ENCODE data around the gene IGF2BP2.
A peak's percentile ranks its signal among the peaks of the same experiment; 100 is the strongest.
"Not testable (repeated sequence)": the region's sequence is repeated elsewhere in the genome, so short reads cannot be mapped to it uniquely, and the experiment has no call there.

Gene IGF2BP2

GRCh38 chr3:185822221-185823000, 2.4 kb downstream of the IGF2BP2 start:
- H3K36me3 ChIP-seq (ENCODE audit: insufficient read depth, low read length), result no peaks in the 10 kb centered on the region
- H3K27ac ChIP-seq (ENCODE audit: low read depth, low read length), result no peak overlapping the region
- peak overlapping the region in 1 of 2 donors; percentile 47 for H3K4me3 ChIP-seq (ENCODE audit: low read depth in 1 of 2, low read length in 2 of 2)
- H3K27me3 ChIP-seq (ENCODE audit: control insufficient read depth in 1 of 2, insufficient read depth in 2 of 2, low read length in 2 of 2), result peaks cover 43 to 76% of the 10 kb centered on the region in 2 donors
- no peak overlapping the region for H3K9ac ChIP-seq (ENCODE audit: low read length)
- H3K4me1 ChIP-seq (ENCODE audit: insufficient read depth, low read length), result peaks cover 7% of the 10 kb centered on the region
- H3K9me3 ChIP-seq (ENCODE audit: low read length), result no peaks in the 10 kb centered on the region

GRCh38 chr3:185820973-185821758, 3.7 kb downstream of the IGF2BP2 start:
- Histone ChIP-seq H3K27me3 (ENCODE audit: control insufficient read depth in 1 of 2, insufficient read depth in 2 of 2, low read length in 2 of 2) (peaks cover 37 to 66% of the 10 kb centered on the region in 2 donors), H3K4me3 (ENCODE audit: low read depth in 1 of 2, low read length in 2 of 2) (no peak overlapping the region), H3K9ac (ENCODE audit: low read length) (no peak overlapping the region), H3K36me3 (ENCODE audit: insufficient read depth, low read length) (no peaks in the 10 kb centered on the region), H3K4me1 (ENCODE audit: insufficient read depth, low read length) (peaks cover 7% of the 10 kb centered on the region), H3K27ac (ENCODE audit: low read depth, low read length) (no peak overlapping the region), H3K9me3 (ENCODE audit: low read length) (no peaks in the 10 kb centered on the region)

- Histone ChIP-seq H3K9me3 (ENCODE audit: low read length) (no peaks in the 10 kb centered on the region), H3K27me3 (ENCODE audit: control insufficient read depth in 1 of 2, insufficient read depth in 2 of 2, low read length in 2 of 2) (peaks cover 36 to 48% of the 10 kb centered on the region in 2 donors), H3K9ac (ENCODE audit: low read length) (no peak overlapping the region), H3K36me3 (ENCODE audit: insufficient read depth, low read length) (no peaks in the 10 kb centered on the region), H3K27ac (ENCODE audit: low read depth, low read length) (no peak overlapping the region), H3K4me1 (ENCODE audit: insufficient read depth, low read length) (peaks cover 6% of the 10 kb centered on the region), H3K4me3 (ENCODE audit: low read depth in 1 of 2, low read length in 2 of 2) (no peak overlapping the region)
Measured at GRCh38 chr3:185818267-185818875, 6.5 kb downstream of the IGF2BP2 start.

GRCh38 chr3:185815391-185816282, 9.2 kb downstream of the IGF2BP2 start:
- Histone ChIP-seq H3K36me3 (ENCODE audit: insufficient read depth, low read length) (no peaks in the 10 kb centered on the region), H3K9me3 (ENCODE audit: low read length) (no peaks in the 10 kb centered on the region), H3K4me1 (ENCODE audit: insufficient read depth, low read length) (no peaks in the 10 kb centered on the region), H3K27ac (ENCODE audit: low read depth, low read length) (no peak overlapping the region), H3K27me3 (ENCODE audit: control insufficient read depth in 1 of 2, insufficient read depth in 2 of 2, low read length in 2 of 2) (peaks cover 12 to 21% of the 10 kb centered on the region in 2 donors), H3K4me3 (ENCODE audit: low read depth in 1 of 2, low read length in 2 of 2) (no peak overlapping the region), H3K9ac (ENCODE audit: low read length) (no peak overlapping the region)

GRCh38 chr3:185813691-185814215, 11.1 kb downstream of the IGF2BP2 start:
- peaks cover 0 to 6% of the 10 kb centered on the region in 2 donors for H3K27me3 ChIP-seq (ENCODE audit: control insufficient read depth in 1 of 2, insufficient read depth in 2 of 2, low read length in 2 of 2)
- no peaks in the 10 kb centered on the region for H3K36me3 ChIP-seq (ENCODE audit: insufficient read depth, low read length)
- no peaks in the 10 kb centered on the region for H3K9me3 ChIP-seq (ENCODE audit: low read length)
- H3K27ac ChIP-seq (ENCODE audit: low read depth, low read length), result no peak overlapping the region
- no peak overlapping the region for H3K9ac ChIP-seq (ENCODE audit: low read length)
- no peaks in the 10 kb centered on the region for H3K4me1 ChIP-seq (ENCODE audit: insufficient read depth, low read length)
- no peak overlapping the region for H3K4me3 ChIP-seq (ENCODE audit: low read depth in 1 of 2, low read length in 2 of 2)

GRCh38 chr3:185813205-185813604, 11.6 kb downstream of the IGF2BP2 start:
- Histone ChIP-seq H3K36me3 (ENCODE audit: insufficient read depth, low read length) (no peaks in the 10 kb centered on the region), H3K9ac (ENCODE audit: low read length) (no peak overlapping the region), H3K4me1 (ENCODE audit: insufficient read depth, low read length) (no peaks in the 10 kb centered on the region), H3K27me3 (ENCODE audit: control insufficient read depth in 1 of 2, insufficient read depth in 2 of 2, low read length in 2 of 2) (peaks cover 0 to under 1% of the 10 kb centered on the region in 2 donors), H3K27ac (ENCODE audit: low read depth, low read length) (no peak overlapping the region), H3K4me3 (ENCODE audit: low read depth in 1 of 2, low read length in 2 of 2) (no peak overlapping the region), H3K9me3 (ENCODE audit: low read length) (no peaks in the 10 kb centered on the region)

GRCh38 chr3:185807445-185808068, 17.3 kb downstream of the IGF2BP2 start:
- Histone ChIP-seq H3K27me3 (ENCODE audit: control insufficient read depth in 1 of 2, insufficient read depth in 2 of 2, low read length in 2 of 2) (no peaks in the 10 kb centered on the region), H3K4me3 (ENCODE audit: low read depth in 1 of 2, low read length in 2 of 2) (no peak overlapping the region), H3K36me3 (ENCODE audit: insufficient read depth, low read length) (no peaks in the 10 kb centered on the region), H3K9ac (ENCODE audit: low read length) (no peak overlapping the region), H3K27ac (ENCODE audit: low read depth, low read length) (no peak overlapping the region), H3K4me1 (ENCODE audit: insufficient read depth, low read length) (no peaks in the 10 kb centered on the region), H3K9me3 (ENCODE audit: low read length) (no peaks in the 10 kb centered on the region)

- H3K4me3 ChIP-seq (ENCODE audit: low read depth in 1 of 2, low read length in 2 of 2); H3K4me1 ChIP-seq (ENCODE audit: insufficient read depth, low read length); H3K27ac ChIP-seq (ENCODE audit: low read depth, low read length); H3K9ac ChIP-seq (ENCODE audit: low read length); H3K9me3 ChIP-seq (ENCODE audit: low read length); H3K36me3 ChIP-seq (ENCODE audit: insufficient read depth, low read length); H3K27me3 ChIP-seq (ENCODE audit: control insufficient read depth in 1 of 2, insufficient read depth in 2 of 2, low read length in 2 of 2): not testable (repeated sequence)
Measured at GRCh38 chr3:185798831-185799110, 26.1 kb downstream of the IGF2BP2 start.

GRCh38 chr3:185797993-185798830, 26.6 kb downstream of the IGF2BP2 start:
- no peak overlapping the region for H3K4me3 ChIP-seq (ENCODE audit: low read depth in 1 of 2, low read length in 2 of 2)
- no peaks in the 10 kb centered on the region for H3K36me3 ChIP-seq (ENCODE audit: insufficient read depth, low read length)
- no peaks in the 10 kb centered on the region for H3K9me3 ChIP-seq (ENCODE audit: low read length)
- H3K27ac ChIP-seq (ENCODE audit: low read depth, low read length), result no peak overlapping the region
- H3K4me1 ChIP-seq (ENCODE audit: insufficient read depth, low read length), result no peaks in the 10 kb centered on the region
- H3K9ac ChIP-seq (ENCODE audit: low read length), result no peak overlapping the region
- H3K27me3 ChIP-seq (ENCODE audit: control insufficient read depth in 1 of 2, insufficient read depth in 2 of 2, low read length in 2 of 2), result no peaks in the 10 kb centered on the region
